K562 (cell line): ENCODE results near the gene ZNF800. TPM values are rescaled to one million over a fixed set of nuclear protein-coding genes. Genes with fewer than 3 reads are reported as not detected.

Source experiments
- CCNT2 ChIP-seq: IDR thresholded peaks from 2 replicates; pipeline ENCODE4 v1.6.1; 2011; ENCODE audit warnings: borderline replicate concordance, low read depth, mild to moderate bottlenecking, moderate library complexity, mixed read lengths, low read length; ENCODE audit not compliant: insufficient read length; ENCODE audit errors: extremely low read depth
- CREB5 ChIP-seq: fragments of 250-450 bp; sonication (Bioruptor Pico); IDR thresholded peaks from 2 replicates; pipeline ENCODE4 v1.5.0; 2020; ENCODE audit warnings: mild to moderate bottlenecking
- ELK3 ChIP-seq: fragments of 450-650 bp; formaldehyde crosslinking; IDR thresholded peaks from 2 replicates; pipeline ENCODE4 v1.4.0; 2020; ENCODE audit warnings: mild to moderate bottlenecking
- FOS ChIP-seq: IDR thresholded peaks from 3 replicates; pipeline ENCODE4 v1.6.1; 2011; ENCODE audit not compliant: insufficient read length; ENCODE audit errors: extremely low read depth
- GATAD2A ChIP-seq: fragments of 450-650 bp; IDR thresholded peaks from 2 replicates; pipeline ENCODE4 v1.6.1; 2017
- GTF3C2 ChIP-seq: IDR thresholded peaks from 3 replicates; pipeline ENCODE4 v1.6.1; 2011; ENCODE audit warnings: borderline replicate concordance, mild to moderate bottlenecking, moderate library complexity; ENCODE audit not compliant: insufficient read length; ENCODE audit errors: extremely low read depth
- HMG20A ChIP-seq: fragments of 450-650 bp; formaldehyde crosslinking; conservative IDR thresholded peaks from 2 replicates; pipeline ENCODE4 v1.4.0; 2020; ENCODE audit warnings: mild to moderate bottlenecking, mixed read lengths
- JUND ChIP-seq, 2 experiments: IDR thresholded peaks; 2 replicates in 1 of 2; 3 replicates in 1 of 2; pipeline ENCODE4 v1.6.1; 2011; ENCODE audit warnings: borderline replicate concordance in 2 of 2, low read depth in 2 of 2, low read length in 2 of 2, improper control_type of control experiment in 1 of 2, missing biosample characterization in 1 of 2, missing genetic modification characterization in 1 of 2, missing genetic modification reagents in 1 of 2
- MCM3 ChIP-seq: fragments of 450-650 bp; IDR thresholded peaks from 2 replicates; pipeline ENCODE4 v1.6.1; 2016
- MXD1 ChIP-seq: fragments of 250-450 bp; sonication (Bioruptor Pico); IDR thresholded peaks from 2 replicates; pipeline ENCODE4 v1.8.0; 2021; ENCODE audit warnings: borderline replicate concordance, mild to moderate bottlenecking, moderate library complexity; ENCODE audit not compliant: poor library complexity, severe bottlenecking
- NRF1 ChIP-seq, 2 experiments: fragments of 450-650 bp; IDR thresholded peaks in 1 of 2; conservative IDR thresholded peaks in 1 of 2; 2 replicates each; pipeline ENCODE4 v1.6.1; 2014; ENCODE audit warnings: mild to moderate bottlenecking in 2 of 2
- PML ChIP-seq: IDR thresholded peaks from 2 replicates; pipeline ENCODE4 v1.6.1; 2012; ENCODE audit warnings: low read length, inconsistent platforms
- POLR2A ChIP-seq: fragments of 450-650 bp; conservative IDR thresholded peaks from 2 replicates; pipeline ENCODE4 v1.6.1; 2016
- SMARCA5 ChIP-seq: fragments of 450-650 bp; IDR thresholded peaks from 2 replicates; pipeline ENCODE4 v1.6.1; 2016
- SREBF2 ChIP-seq: sonication (generic); formaldehyde crosslinking; IDR thresholded peaks from 2 replicates; pipeline ENCODE4 v1.4.0; 2020; ENCODE audit warnings: mild to moderate bottlenecking, missing genetic modification reagents
- STAT6 ChIP-seq: sonication (generic); formaldehyde crosslinking; IDR thresholded peaks from 2 replicates; pipeline ENCODE4 v1.8.1; 2023; ENCODE audit warnings: mild to moderate bottlenecking, missing genetic modification reagents
- ZFPM2 ChIP-seq: fragments of 250-450 bp; sonication (Bioruptor Pico); IDR thresholded peaks from 2 replicates; pipeline ENCODE4 v1.5.1; 2022; ENCODE audit warnings: mild to moderate bottlenecking
- ZNF239 ChIP-seq: fragments of 250-450 bp; sonication (Bioruptor Pico); IDR thresholded peaks from 2 replicates; pipeline ENCODE4 v1.4.0; 2020; ENCODE audit warnings: mild to moderate bottlenecking
- ZNF24 ChIP-seq: fragments of 450-650 bp; IDR thresholded peaks from 2 replicates; pipeline ENCODE4 v1.6.1; 2016
- ZNF384 ChIP-seq: IDR thresholded peaks from 2 replicates; pipeline ENCODE4 v1.6.1; 2012; ENCODE audit warnings: low read depth, low read length, improper control_type of control experiment
- ZNF507 ChIP-seq: conservative IDR thresholded peaks from 2 replicates; pipeline ENCODE4 v1.6.1; 2017; ENCODE audit warnings: missing genetic modification characterization, missing compliant biosample characterization
- polyA plus RNA-seq, 8 experiments: library from polyadenylated mRNA; depleted of rRNA in 4 of 8; stranded (reverse) in 5 of 8; unstranded in 3 of 8; fragments of >200 nt; fragmentation: Nextera tagmentation in 2 of 8; fragmentation: Illumina TruSeq in 1 of 8; extraction: Ambion mirVana in 2 of 8; extraction: Trizol in 1 of 8; gene quantifications; 2 replicates each; pipeline versions ENCODE4 v1.2.1 to v1.2.3, GENCODE V29; 2011 to 2014; ENCODE audit warnings: inconsistent platforms in 1 of 8, missing spikeins in 1 of 8
- total RNA-seq, 7 experiments: library from RNA; depleted of rRNA in 6 of 7; stranded (reverse); fragments of >200 nt in 6 of 7; fragmentation: Illumina TruSeq in 2 of 7; extraction: Trizol in 2 of 7; gene quantifications; 2 replicates each; pipeline versions ENCODE4 v1.2.1 to v1.2.3, GENCODE V29; 2011 to 2021; ENCODE audit warnings: low replicate concordance in 1 of 7

The ZNF800 gene
- total and polyA plus RNA-seq, 9 of the 15 experiments (the other 6 are each of a cell fraction or from before 2014, with no cell fraction given): 7.5 to 58.3 (median 33.4) TPM

- TF ChIP-seq JUND (IDR thresholded peaks at IDR 0.05; ENCODE audit: borderline replicate concordance, low read depth, low read length) (peak; percentile 69), JUND (tag; IDR thresholded peaks at IDR 0.05; ENCODE audit: borderline replicate concordance, low read depth, low read length) (no peak), PML (peak; percentile 91), FOS (no peak), HMG20A (CRISPR knock-in tag) (no peak), ZNF239 (no peak), ZFPM2 (CRISPR knock-in tag) (no peak), SMARCA5 (no peak), STAT6 (CRISPR knock-in tag) (no peak), ZNF24 (no peak), ZNF384 (no peak), ZNF507 (tag) (no peak), NRF1 (conservative IDR thresholded peaks at IDR 0.05 in 1 of 2, IDR thresholded peaks at IDR 0.05 in 1 of 2) (peak; percentile 94 to 95), POLR2A (peak; percentile 99), ELK3 (CRISPR knock-in tag) (no peak), CREB5 (CRISPR knock-in tag) (no peak), MXD1 (no peak), CCNT2 (peak; percentile 91), GATAD2A (no peak), GTF3C2 (no peak), MCM3 (no peak), SREBF2 (CRISPR knock-in tag) (no peak)
Measured at GRCh38 chr7:127392566-127393367, at the start of gene ZNF800 (continued).
